ENCODE data around the gene PSEN1. TPM values are rescaled to one million over a fixed set of nuclear protein-coding genes. Genes with fewer than 3 reads are reported as not detected.
"Not testable (repeated sequence)": the region's sequence is repeated elsewhere in the genome, so short reads cannot be mapped to it uniquely, and the experiment has no call there.

PSEN1 gene
- total RNA-seq, 4 donors from 2014 or later = 39.6 to 77.6 (median 47.4) TPM

DNA sequence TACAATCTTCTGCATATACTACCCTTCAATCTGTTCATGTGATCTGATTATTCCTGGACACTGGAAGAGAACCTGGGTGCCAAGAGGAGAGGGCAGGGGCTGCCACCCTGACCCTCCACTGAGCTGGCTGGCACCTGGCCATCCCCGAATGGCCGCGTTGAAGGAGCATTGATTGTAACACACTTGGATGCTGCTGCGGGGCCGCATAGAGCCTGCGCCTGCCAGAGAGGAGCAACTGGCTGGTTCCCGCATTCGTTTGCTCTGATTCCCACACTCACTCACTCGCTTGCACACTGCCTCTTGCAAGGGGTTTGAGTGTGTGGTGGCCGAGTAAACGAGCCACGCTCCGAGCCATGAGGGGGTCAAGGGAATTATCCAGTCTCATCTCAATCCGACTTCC is 32.4 kb downstream of the PSEN1 start:
- WGBS, 2 donors = 72 to 81% methylated on average over 14 of the region's 14 CpGs
- no peaks in the 10 kb centered on the region for H3K27me3 ChIP-seq
- peak overlapping the region in 2 of 4 donors; percentile 71 to 72 for H3K27ac ChIP-seq
- H3K4me3 ChIP-seq = no peak overlapping the region
- DNase-seq (ENCODE audit: low spot score in 2 of 2) = no peak
- H3K9me3 ChIP-seq = no peaks in the 10 kb centered on the region
- peaks cover 0 to 15% (median 0%) of the 10 kb centered on the region in 4 donors for H3K4me1 ChIP-seq
- TF ChIP-seq, protein P1, sequence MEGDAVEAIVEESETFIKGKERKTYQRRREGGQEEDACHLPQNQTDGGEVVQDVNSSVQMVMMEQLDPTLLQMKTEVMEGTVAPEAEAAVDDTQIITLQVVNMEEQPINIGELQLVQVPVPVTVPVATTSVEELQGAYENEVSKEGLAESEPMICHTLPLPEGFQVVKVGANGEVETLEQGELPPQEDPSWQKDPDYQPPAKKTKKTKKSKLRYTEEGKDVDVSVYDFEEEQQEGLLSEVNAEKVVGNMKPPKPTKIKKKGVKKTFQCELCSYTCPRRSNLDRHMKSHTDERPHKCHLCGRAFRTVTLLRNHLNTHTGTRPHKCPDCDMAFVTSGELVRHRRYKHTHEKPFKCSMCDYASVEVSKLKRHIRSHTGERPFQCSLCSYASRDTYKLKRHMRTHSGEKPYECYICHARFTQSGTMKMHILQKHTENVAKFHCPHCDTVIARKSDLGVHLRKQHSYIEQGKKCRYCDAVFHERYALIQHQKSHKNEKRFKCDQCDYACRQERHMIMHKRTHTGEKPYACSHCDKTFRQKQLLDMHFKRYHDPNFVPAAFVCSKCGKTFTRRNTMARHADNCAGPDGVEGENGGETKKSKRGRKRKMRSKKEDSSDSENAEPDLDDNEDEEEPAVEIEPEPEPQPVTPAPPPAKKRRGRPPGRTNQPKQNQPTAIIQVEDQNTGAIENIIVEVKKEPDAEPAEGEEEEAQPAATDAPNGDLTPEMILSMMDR (IDR thresholded peaks at IDR 0.05) = no peak
- TF ChIP-seq EP300 (IDR thresholded peaks at IDR 0.05) (no peak), POLR2A (IDR thresholded peaks at IDR 0.05) (no peak)
- H3K36me3 ChIP-seq = peaks cover 0 to 87% (median 16%) of the 10 kb centered on the region in 3 donors

GRCh38 chr14:73169855-73170254 is 33.5 kb downstream of the PSEN1 start:
- WGBS, 2 donors = 80 to 93% methylated on average over 6 of the region's 6 CpGs
- H3K4me1 ChIP-seq = peaks cover 0 to 15% (median 0%) of the 10 kb centered on the region in 4 donors
- not testable (repeated sequence) for DNase-seq (ENCODE audit: low spot score in 2 of 2); H3K27me3 ChIP-seq; H3K27ac ChIP-seq; H3K9me3 ChIP-seq; H3K4me3 ChIP-seq
- H3K36me3 ChIP-seq = peaks cover 0 to 87% (median 21%) of the 10 kb centered on the region in 3 donors

DNA sequence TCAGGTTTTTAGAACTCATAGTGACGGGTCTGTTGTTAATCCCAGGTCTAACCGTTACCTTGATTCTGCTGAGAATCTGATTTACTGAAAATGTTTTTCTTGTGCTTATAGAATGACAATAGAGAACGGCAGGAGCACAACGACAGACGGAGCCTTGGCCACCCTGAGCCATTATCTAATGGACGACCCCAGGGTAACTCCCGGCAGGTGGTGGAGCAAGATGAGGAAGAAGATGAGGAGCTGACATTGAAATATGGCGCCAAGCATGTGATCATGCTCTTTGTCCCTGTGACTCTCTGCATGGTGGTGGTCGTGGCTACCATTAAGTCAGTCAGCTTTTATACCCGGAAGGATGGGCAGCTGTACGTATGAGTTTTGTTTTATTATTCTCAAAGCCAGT is 34.4 kb downstream of the PSEN1 start:
- Histone ChIP-seq H3K4me3 (no peak overlapping the region), H3K27me3 (no peaks in the 10 kb centered on the region), H3K4me1 (peaks cover 0 to 15% (median 0%) of the 10 kb centered on the region in 4 donors), H3K9me3 (no peaks in the 10 kb centered on the region), H3K27ac (no peak overlapping the region), H3K36me3 (peaks cover 2 to 87% (median 26%) of the 10 kb centered on the region in 3 donors)
- DNase-seq (ENCODE audit: low spot score in 2 of 2) = no peak
- TF ChIP-seq POLR2A (IDR thresholded peaks at IDR 0.05) = no peak
- TF ChIP-seq, protein P1 (IDR thresholded peaks at IDR 0.05) = no peak
- TF ChIP-seq EP300 (IDR thresholded peaks at IDR 0.05) = no peak
- 82 to 85% methylated on average over 11 of the region's 11 CpGs for WGBS, 2 donors

- Histone ChIP-seq H3K9me3 (no peaks in the 10 kb centered on the region), H3K27me3 (no peaks in the 10 kb centered on the region), H3K27ac (peak overlapping the region in 1 of 4 donors; percentile 20), H3K4me3 (no peak overlapping the region), H3K36me3 (peaks cover 2 to 81% (median 26%) of the 10 kb centered on the region in 3 donors), H3K4me1 (peaks cover 0 to 28% (median 3%) of the 10 kb centered on the region in 4 donors)
- WGBS, 2 donors = 84 to 92% methylated on average over 3 of the region's 3 CpGs
- TF ChIP-seq, protein P1 (IDR thresholded peaks at IDR 0.05) = no peak
- TF ChIP-seq EP300 (IDR thresholded peaks at IDR 0.05) = no peak
- TF ChIP-seq POLR2A (IDR thresholded peaks at IDR 0.05) = no peak
- no peak for DNase-seq (ENCODE audit: low spot score in 2 of 2)
Measured at GRCh38 chr14:73172500-73172899, 36.2 kb downstream of the PSEN1 start.

GRCh38 chr14:73173092-73173735 is 36.9 kb downstream of the PSEN1 start:
- 49 to 53% methylated on average over 3 of the region's 3 CpGs for WGBS, 2 donors
- H3K36me3 ChIP-seq = peaks cover 2 to 83% (median 22%) of the 10 kb centered on the region in 3 donors
- no peaks in the 10 kb centered on the region for H3K27me3 ChIP-seq
- TF ChIP-seq POLR2A (IDR thresholded peaks at IDR 0.05) (no peak), EP300 (IDR thresholded peaks at IDR 0.05) (no peak)
- TF ChIP-seq, protein P1 (IDR thresholded peaks at IDR 0.05) = peak; percentile 31 to 61 (median 42)
- DNase-seq (ENCODE audit: low spot score in 2 of 2) = no peak
- no peaks in the 10 kb centered on the region for H3K9me3 ChIP-seq
- H3K4me3 ChIP-seq = no peak overlapping the region
- H3K4me1 ChIP-seq = peaks cover 0 to 29% (median 3%) of the 10 kb centered on the region in 4 donors
- H3K27ac ChIP-seq = peak overlapping the region in 1 of 4 donors; percentile 20

Data from tibial nerve (tissue), 4 donors.